ENCODE measurements around the gene SPTBN1.
A peak's percentile ranks its signal among the peaks of the same experiment; 100 is the strongest.

Gene SPTBN1

DNA sequence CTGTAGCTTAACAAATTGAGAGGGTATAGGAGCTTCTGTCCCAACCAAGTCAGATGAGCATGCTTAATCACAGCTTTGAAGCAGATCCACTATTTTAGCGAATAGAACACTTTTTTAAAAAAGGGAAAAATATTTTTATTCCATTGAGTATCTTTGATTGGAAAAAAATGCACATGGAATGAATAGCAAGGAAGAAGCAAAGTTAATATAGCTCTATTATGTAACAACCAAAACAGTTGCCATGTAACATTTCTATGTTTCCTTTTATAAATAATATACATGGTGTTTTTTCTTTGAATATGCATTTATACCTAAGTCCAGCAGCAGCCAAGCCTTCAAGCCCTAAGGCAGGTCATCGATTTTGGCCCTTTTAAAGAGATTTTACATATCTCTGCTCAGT is 21.4 kb upstream of the SPTBN1 start:
- DNase-seq = no peak

DNA sequence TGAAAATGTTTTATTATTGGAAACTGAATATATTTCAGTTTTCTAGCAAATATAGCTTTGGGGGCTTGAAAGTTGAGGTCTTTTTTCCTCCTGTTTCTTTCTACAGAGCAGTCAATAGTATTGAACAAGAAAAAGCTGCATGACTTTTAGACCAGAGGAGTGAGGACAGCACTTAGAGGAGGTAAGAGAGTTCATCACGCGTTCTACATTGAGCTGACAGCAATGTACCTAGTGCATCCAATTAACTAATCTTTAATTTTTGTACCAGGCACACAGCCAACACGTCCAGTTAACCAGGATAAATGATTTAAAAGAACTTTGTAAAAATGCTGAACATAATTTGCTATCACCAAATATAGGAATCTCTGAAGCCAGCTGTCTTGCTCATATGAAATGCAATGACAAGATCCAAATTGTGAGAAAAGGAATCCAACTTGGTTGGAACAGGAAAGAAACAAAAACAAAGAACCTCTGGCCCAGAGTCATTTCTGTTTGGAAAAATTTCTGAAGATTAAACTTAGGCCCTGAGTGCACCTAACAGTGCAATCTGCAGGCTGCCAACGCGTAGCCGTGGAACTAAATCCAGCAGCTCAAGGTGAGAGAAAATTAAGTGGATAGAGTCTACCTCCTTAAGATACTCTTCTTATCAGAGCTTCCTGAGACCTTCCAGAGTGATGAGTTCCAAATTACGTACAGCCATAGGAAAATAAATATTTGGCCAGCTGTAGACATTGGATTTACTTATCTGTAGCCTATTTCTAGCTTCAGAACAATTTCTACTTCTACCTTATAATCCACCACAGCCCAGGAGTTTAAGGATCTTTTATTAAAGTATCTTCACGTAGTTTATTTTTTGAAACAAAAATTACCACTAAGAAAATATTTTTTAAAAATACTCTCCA is 20.6 kb upstream of the SPTBN1 start:
- DNase-seq = no peak

DNA sequence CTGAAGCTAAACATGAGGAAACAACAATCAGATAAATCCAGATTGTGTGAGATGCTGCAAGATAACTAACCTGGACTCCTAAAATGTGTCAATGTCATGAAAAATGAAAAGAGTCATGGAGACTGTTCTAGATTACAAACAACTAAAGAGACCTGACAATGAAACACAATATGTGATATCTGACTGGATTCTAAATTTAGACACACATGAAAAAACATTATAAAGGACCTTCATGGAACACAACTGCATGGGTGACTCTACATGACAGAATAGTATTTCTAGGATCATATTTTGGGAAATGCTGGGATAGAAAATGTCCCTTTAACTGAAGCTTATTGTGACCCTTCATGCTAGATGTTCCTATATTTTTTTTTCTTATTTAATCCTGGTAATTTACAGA is 18.5 kb upstream of the SPTBN1 start:
- no peak for DNase-seq

DNA sequence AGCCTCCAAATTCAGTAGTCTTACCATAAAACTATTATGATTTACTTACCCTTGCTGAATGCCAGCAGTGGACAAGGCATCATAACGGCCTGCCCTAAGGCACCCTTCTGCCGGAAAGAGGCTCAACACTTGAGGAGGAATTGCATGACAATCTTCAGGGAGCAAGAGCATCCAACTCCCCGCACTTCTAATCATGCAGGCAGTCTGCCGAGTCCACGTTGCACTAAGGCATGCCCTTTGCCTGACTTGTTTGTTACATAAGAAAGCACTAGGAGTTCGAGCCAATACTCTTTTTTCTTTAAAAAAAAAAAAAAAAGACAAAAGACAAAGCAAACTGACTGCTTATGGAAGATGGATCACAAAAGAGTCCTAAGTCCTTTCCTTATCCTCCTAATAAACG is 17.9 kb upstream of the SPTBN1 start:
- DNase-seq = no peak

GRCh38 chr2:54439582-54439981 is 16.5 kb upstream of the SPTBN1 start:
- no peak for DNase-seq

DNA sequence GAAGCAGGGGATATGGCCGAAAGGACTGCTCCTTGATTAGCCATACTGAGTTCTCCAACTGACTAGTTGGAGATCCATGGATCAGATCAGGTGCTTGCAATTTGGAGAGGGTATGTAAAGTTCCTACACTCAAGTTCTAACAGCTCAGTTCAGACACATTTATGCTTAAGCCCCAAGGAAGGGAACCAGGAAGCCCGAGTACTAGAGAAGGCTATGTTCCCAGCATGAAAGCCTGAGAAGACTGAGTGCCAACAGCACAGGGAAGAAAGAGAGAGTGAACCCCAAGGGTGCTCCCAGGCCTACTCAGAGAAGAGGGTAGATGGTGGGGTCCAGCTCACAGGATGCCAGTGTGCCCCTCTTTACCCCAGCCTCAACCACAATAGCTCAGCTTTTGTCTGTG is 16.1 kb upstream of the SPTBN1 start:
- no peak for DNase-seq

GRCh38 chr2:54444503-54444902 is 11.6 kb upstream of the SPTBN1 start:
- DNase-seq = no peak

DNA sequence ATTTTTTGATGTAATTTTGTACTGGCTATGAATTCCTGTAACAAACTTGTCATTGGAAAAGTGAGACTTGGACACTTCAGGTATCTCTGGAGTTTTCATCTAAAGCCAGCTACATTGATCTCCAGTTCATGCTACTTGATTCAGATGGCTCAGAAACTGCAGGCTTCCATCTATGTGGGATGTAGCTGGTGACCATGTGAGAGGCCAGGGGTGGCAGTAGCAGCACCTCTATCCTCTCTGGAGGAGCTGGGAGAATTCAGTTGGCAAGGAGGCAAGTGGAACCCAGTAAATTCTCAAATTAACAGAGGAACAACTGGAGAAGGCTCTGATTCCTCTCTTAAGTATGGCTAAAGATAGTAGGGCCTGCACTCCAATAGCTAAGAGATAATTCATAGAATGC is 10.0 kb upstream of the SPTBN1 start:
- no peak for DNase-seq

- DNase-seq = no peak
Observed at GRCh38 chr2:54446625-54447024, 9.5 kb upstream of the SPTBN1 start.

DNA sequence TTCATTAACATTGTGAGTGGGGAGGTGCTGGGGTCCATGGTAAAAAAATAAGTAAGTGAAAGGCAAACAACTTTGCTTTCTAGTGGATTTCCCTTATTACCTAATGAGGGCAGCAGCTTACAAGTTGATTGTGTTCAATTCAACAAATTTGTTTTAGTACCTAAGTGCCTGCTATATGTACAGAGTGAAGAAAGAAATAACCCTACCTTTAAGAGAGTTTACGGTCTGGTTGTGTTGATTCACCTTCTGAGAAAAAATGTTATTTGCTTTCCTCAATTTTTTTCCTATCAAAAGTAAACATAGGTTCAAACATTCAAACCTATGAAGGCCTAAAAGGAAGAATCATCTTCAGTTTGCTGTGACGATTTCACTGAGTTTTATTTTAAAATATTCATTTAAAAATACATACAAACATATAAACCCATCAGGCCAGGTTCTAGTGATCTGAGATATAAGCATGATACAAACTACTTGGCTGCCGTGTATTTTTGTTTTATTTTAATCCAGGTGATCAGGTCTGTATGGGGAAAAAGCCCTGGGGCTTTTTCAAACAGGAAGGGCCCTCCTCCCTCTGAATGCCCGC is 1.5 kb upstream of the SPTBN1 start:
- DNase-seq = peak; percentile 53

- no peak for DNase-seq
Observed at GRCh38 chr2:54455131-54455562, 980 bp upstream of the SPTBN1 start.

GRCh38 chr2:54456362-54456611 is 160 bp downstream of the SPTBN1 start:
- no peak for DNase-seq

DNA sequence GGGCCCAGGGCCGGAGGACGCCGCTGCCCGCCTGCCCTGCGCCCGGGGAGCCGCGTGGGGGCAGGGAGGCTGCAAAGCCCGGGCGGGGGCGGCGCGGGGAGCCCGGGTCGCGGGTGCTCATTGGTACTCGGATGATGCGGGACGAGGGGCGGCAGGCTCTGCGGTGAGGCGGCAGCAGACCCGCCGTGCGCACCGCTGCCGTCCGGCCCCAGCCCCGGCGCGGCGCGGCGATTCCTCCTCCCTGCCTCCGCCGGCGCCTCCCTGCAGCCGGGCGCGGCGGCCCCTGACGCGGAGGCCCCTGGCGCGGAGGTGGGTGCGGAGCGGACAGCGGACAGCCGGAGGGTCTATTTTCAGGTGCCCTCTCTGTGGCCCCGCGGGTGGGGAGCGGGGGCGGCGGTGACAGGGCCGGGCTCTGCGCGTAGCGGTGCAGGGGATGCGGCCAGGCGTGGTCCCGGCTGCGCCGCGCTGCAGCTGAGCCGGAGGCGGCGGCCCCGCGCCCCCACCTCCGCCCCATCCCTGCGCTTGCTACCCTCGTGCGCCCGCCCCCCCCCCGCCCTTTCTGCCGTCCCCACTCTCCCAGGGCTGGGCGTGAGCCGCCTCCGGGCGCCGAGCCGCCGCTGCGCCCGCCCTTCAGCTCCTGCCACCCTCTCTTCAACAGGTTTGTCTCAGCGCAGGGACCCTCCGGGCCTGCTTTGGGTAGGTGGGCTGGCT is 640 bp downstream of the SPTBN1 start:
- DNase-seq = peak; percentile 49

DNA sequence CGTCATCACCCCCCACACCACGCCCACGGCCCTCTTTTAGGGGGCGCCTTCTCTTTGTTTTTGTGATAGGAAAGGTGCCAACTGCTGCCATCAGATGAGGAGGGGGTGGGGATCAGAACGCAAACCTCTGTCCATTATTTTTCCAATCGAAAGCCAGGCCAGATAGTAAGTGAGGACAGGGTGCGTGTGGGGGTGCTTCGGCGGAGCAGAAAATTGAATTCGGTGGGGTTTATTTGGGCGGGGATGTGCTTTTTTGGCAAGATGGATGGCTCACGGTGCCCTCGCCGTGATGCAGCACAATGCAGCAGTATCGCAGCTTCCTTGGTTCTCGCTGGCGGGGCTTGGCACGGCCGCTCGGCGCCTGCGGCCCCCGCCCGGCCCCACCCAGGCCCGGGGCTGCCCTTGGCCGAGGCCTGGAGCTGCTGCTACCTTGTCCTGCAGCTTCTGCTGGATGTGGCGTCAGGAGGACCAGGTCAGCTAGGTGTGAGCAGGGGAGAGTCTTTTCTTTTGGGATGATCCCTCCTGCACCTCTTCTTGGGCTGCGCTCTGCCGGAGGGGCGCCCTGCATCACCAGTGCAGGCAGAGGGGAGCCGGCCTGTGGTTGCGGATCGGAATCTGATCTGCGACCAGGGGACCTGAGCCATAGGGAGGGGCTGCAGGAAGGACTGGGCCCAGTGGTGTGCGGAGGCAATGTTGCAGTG is 1.3 kb downstream of the SPTBN1 start:
- DNase-seq = peak; percentile 62

DNA sequence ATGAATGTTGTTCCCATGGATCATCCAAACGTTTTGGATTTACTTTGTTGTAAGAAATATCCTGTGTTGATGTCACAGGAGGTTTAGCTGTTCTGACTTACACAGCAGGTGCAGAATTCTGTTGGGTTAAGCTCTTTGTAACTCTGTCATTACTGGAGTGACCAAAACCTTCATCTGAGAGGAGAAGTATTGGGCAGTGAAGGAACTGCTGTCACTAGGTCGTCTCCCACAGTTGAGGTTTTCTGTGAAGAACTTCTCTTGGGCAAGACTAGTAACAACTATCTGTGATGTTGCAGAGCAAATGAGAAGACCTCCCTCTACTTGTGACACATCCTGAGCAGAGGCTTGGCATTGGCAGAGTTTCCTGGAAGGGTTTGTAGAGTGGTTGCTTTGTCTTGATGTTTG is 2.9 kb downstream of the SPTBN1 start:
- DNase-seq = no peak

- no peak for DNase-seq
Observed at GRCh38 chr2:54461261-54461660, 5.1 kb downstream of the SPTBN1 start.

DNA sequence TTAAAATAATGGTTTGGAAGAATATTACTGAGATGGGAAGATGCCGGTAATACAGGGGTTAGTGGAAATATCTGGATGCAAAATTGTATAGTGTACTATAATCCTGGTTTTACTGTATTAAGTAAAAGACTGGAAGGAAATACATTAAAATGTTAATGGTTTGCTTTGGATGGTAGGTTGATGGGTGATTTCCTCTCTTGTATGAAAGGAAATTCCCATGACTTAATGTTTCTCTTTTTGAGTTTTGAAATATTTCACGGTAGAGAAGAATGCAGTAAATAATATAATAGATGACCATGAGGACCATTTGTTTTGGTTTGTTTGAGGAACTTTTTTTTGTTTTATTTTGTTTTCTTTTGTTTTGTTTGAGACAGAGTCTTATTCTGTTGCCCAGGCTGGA is 8.2 kb downstream of the SPTBN1 start:
- no peak for DNase-seq

- DNase-seq = no peak
Observed at GRCh38 chr2:54465143-54465542, 9.0 kb downstream of the SPTBN1 start.

- no peak for DNase-seq
Observed at GRCh38 chr2:54466870-54467269, 10.7 kb downstream of the SPTBN1 start.

DNA sequence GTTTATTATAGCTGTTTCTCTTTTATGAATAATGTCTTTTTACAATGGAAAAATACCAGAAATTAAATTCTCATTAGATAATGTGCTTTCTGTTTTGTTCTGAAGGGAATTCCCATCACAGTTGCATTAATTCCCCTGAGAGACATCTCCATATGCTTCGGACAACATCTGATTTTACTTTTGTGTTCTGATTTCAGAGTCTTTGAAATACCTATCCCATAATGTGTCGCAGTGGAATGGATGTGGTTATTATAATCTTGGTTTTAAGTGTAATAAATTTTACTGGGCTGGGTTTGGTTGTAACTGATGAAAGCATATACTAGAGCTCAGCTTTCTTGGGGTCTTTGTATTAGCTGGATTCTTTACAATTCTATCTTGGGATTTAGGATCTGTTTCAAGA is 12.5 kb downstream of the SPTBN1 start:
- DNase-seq = no peak

DNA sequence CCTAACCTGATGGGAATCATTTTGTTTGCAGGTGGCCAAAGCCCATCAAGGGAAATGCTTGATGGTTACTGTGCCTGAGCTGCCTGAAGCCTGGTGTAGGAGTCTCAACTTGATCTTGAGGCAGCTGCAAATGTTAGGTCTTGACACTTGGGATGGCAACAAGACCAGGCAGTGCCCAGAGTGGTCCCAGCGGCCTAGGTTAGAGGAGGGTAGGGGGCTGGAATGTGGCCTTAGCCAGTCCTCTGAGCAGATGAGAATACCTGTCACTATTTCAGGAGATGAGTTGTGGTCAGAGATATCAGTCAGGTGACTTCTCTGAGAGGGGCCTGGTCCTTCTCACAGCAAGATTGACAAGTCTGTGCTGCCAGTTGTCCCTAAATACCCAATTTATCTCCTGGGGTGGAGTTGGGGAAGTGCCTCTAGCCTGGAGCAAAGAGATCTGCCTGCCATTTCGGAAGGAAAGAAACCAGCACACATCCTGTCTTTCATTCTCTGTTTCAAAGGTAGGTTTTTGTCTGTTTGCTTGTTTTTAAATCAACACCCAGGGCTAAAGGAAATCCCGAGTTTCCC is 13.4 kb downstream of the SPTBN1 start:
- DNase-seq = no peak

GRCh38 chr2:54470266-54470938 is 14.3 kb downstream of the SPTBN1 start:
- DNase-seq = no peak

DNA sequence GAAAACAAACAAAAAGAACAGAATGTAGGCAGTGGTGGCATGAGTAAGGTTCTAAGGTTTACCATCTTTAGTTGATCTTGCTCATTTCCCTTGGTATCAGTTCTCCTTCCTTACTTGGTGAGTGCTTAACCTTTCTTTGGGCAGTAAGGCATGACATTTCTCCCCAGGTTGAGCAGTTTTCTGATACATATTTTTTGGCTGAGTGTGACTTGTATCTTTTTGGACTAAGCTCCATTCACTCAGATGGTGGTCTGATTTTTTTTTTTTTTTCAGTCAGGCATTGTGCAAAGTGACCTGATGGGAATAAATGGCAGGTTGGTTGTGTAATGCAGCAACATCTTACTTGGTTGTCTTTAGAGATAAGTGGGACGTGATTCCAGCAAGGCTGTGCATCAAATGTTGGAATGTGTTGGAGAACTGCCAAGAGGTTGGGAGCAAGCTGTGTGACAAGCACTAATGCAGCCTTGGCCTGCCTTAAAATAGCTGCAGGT is 15.1 kb downstream of the SPTBN1 start:
- peak; percentile 20 for DNase-seq
